WTC11 (cell line): ENCODE results near the gene GPATCH2. TPM values are rescaled to one million over a fixed set of nuclear protein-coding genes. Genes with fewer than 3 reads are reported as not detected.

Experiments used
- ATAC-seq: fragments of 200-7000 bp; cut with Tn5 transposase; 2 replicates; pipeline ENCODE4 v1.10.0; 2021; ENCODE audit warnings: mild to moderate bottlenecking, moderate library complexity
- CTCF ChIA-PET: fragments of 300-600 bp; sonication (Branson Sonifier 250); formaldehyde crosslinking; loops from one replicate; lab custom pipeline; 2021; ENCODE audit warnings: antibody characterized with exemption; lab: Charles Lee
- POLR2A ChIA-PET: fragments of 350-600 bp; sonication (Branson Sonifier 250); formaldehyde crosslinking; loops from one replicate; lab custom pipeline; 2021; ENCODE audit warnings: antibody characterized with exemption; lab: Charles Lee
- DNase-seq: peaks from one replicate; pipeline ENCODE4 v3.0.0; 2021; ENCODE audit warnings: low spot score
- H3K27ac Mint-ChIP-seq: 2 replicates; pipeline ENCODE4 v1.8.0; 2021; ENCODE audit warnings: mixed read lengths
- H3K27me3 Mint-ChIP-seq: 2 replicates; pipeline ENCODE4 v1.8.0; 2021; ENCODE audit warnings: low read depth, mild to moderate bottlenecking, moderate library complexity, mixed read lengths
- H3K36me3 Mint-ChIP-seq: 2 replicates; pipeline ENCODE4 v1.8.0; 2021; ENCODE audit warnings: mixed read lengths
- H3K4me1 Mint-ChIP-seq: 2 replicates; pipeline ENCODE4 v1.8.0; 2022; ENCODE audit warnings: mixed read lengths
- H3K4me3 Mint-ChIP-seq: 2 replicates; pipeline ENCODE4 v1.8.0; 2021; ENCODE audit warnings: mild to moderate bottlenecking, moderate library complexity, mixed read lengths
- H3K9me3 Mint-ChIP-seq: 2 replicates; pipeline ENCODE4 v1.8.0; 2021; ENCODE audit warnings: mixed read lengths
- AR ChIP-seq: fragments of 250-450 bp; sonication (Bioruptor Pico); IDR thresholded peaks from 2 replicates; pipeline ENCODE4 v1.9.0; 2021; ENCODE audit warnings: mild to moderate bottlenecking
- ARID4B ChIP-seq: sonication (generic); formaldehyde crosslinking; IDR thresholded peaks from 2 replicates; pipeline ENCODE4 v1.8.0; 2023; ENCODE audit warnings: missing genetic modification reagents, mild to moderate bottlenecking, borderline replicate concordance
- CREM ChIP-seq: sonication (generic); formaldehyde crosslinking; IDR thresholded peaks from 2 replicates; pipeline ENCODE4 v1.8.1; 2022; ENCODE audit warnings: mild to moderate bottlenecking, missing genetic modification reagents, moderate library complexity
- GTF2I ChIP-seq: fragments of 250-450 bp; sonication (Bioruptor Pico); conservative IDR thresholded peaks from 2 replicates; pipeline ENCODE4 v1.4.0; 2021; ENCODE audit warnings: mild to moderate bottlenecking
- IRF2 ChIP-seq: sonication (generic); formaldehyde crosslinking; IDR thresholded peaks from 2 replicates; pipeline ENCODE4 v1.8.0; 2022; ENCODE audit warnings: low read depth, missing genetic modification reagents, borderline replicate concordance
- MLX ChIP-seq: sonication (generic); formaldehyde crosslinking; IDR thresholded peaks from 2 replicates; pipeline ENCODE4 v1.8.1; 2023; ENCODE audit warnings: mild to moderate bottlenecking, missing genetic modification reagents, moderate library complexity
- NFE2L1 ChIP-seq: sonication (generic); formaldehyde crosslinking; IDR thresholded peaks from 2 replicates; pipeline ENCODE4 v1.8.1; 2023; ENCODE audit warnings: missing genetic modification reagents
- PRRX2 ChIP-seq: fragments of 250-450 bp; sonication (Bioruptor Pico); IDR thresholded peaks from 2 replicates; pipeline ENCODE4 v1.8.0; 2021; ENCODE audit warnings: mild to moderate bottlenecking
- SMAD3 ChIP-seq: sonication (generic); formaldehyde crosslinking; IDR thresholded peaks from 2 replicates; pipeline ENCODE4 v1.8.0; 2022; ENCODE audit warnings: missing genetic modification reagents, mild to moderate bottlenecking, borderline replicate concordance
- SMAD4 ChIP-seq: sonication (generic); formaldehyde crosslinking; IDR thresholded peaks from 2 replicates; pipeline ENCODE4 v1.8.0; 2022; ENCODE audit warnings: mild to moderate bottlenecking, missing genetic modification reagents
- USF2 ChIP-seq: sonication (generic); formaldehyde crosslinking; IDR thresholded peaks from 2 replicates; pipeline ENCODE4 v1.8.1; 2023; ENCODE audit warnings: mild to moderate bottlenecking, missing genetic modification reagents, moderate library complexity
- ZNF121 ChIP-seq: sonication (generic); formaldehyde crosslinking; IDR thresholded peaks from 2 replicates; pipeline ENCODE4 v1.8.0; 2023; ENCODE audit warnings: missing genetic modification reagents
- total RNA-seq: library from RNA; stranded (reverse); gene quantifications from 3 replicates; pipeline ENCODE4 v1.2.3, GENCODE V29; 2021

Gene GPATCH2
- total RNA-seq, 1 experiment from 2014 or later, result 11.5 TPM

DNA sequence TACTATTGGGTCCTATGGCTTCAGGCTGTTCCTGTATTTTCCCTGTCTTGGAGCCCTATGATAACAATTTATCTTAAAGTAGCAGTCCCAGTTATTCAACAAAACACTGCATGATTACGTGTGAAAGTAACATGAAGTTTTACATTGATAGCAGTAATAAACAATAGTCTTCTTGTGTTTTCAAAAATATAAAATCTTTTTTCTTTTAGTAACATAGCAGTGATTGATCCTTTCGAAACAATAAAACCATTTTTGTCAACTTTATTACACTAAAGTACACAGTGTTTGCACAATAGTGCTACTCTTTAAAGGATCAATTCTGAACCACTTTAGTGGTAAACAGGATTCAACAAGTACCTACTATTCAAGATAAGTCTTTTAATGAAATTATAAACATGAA is 90.6 kb downstream of the GPATCH2 start (continued):
- no peak for TF ChIP-seq USF2

DNA sequence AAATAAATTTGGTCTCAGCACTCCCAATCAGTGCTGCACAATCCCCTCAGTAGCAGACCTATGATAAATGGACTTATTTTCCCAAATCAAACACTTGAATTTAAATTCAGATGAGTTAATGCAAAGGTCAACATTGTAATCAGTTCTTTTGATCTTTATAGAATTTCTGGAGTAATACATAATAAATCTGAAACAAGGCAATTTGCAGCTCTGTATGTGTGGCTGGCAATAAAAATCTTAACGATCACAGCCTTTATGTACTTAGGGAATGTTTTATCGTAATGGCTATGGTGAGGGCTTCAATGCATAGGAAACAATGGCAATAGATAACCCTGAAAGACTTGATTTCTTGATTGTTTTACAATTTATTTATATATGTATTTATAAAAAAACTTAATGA is 91.4 kb downstream of the GPATCH2 start:
- ChIA-PET CTCF (no interaction called here), POLR2A (no interaction called here)
- TF ChIP-seq PRRX2 (CRISPR knock-in tag) (no peak), NFE2L1 (no peak), AR (CRISPR knock-in tag) (no peak)
- Mint-ChIP-seq H3K36me3 (no peaks in the 10 kb centered on the region), H3K9me3 (no peaks in the 10 kb centered on the region), H3K4me1 (no peaks in the 10 kb centered on the region), H3K4me3 (no peak overlapping the region), H3K27ac (no peak overlapping the region), H3K27me3 (no peaks in the 10 kb centered on the region)
- DNase-seq (no peak), ATAC-seq (no peak)

- Mint-ChIP-seq H3K4me1 (no peaks in the 10 kb centered on the region), H3K27me3 (no peaks in the 10 kb centered on the region), H3K27ac (no peak overlapping the region), H3K36me3 (no peaks in the 10 kb centered on the region), H3K4me3 (no peak overlapping the region), H3K9me3 (no peaks in the 10 kb centered on the region)
- ChIA-PET CTCF (no interaction called here), POLR2A (no interaction called here)
- no peak for ATAC-seq
- TF ChIP-seq SMAD4, result no peak
- no peak for TF ChIP-seq SMAD3
- no peak for TF ChIP-seq ARID4B
- no peak for TF ChIP-seq ZNF121
- DNase-seq, result no peak
Observed at GRCh38 chr1:217535601-217536377, 95.1 kb downstream of the GPATCH2 start.

GRCh38 chr1:217534566-217534965 is 96.3 kb downstream of the GPATCH2 start:
- no peaks in the 10 kb centered on the region for H3K27me3 Mint-ChIP-seq
- H3K4me1 Mint-ChIP-seq, result no peaks in the 10 kb centered on the region
- TF ChIP-seq IRF2 (CRISPR knock-in tag) (no peak), MLX (CRISPR knock-in tag) (no peak), GTF2I (no peak), CREM (CRISPR knock-in tag) (no peak)
- H3K36me3 Mint-ChIP-seq, result peaks cover 2% of the 10 kb centered on the region
- ChIA-PET CTCF (no interaction called here), POLR2A (interaction anchor here (0.7 kb wide), 1 partner anchor 97 kb away, joined by 3 read pairs; the partner anchor contains the start of gene SPATA17)
- H3K9me3 Mint-ChIP-seq, result peaks cover 8% of the 10 kb centered on the region
- ATAC-seq, result no peak
- no peak overlapping the region for H3K27ac Mint-ChIP-seq
- no peak overlapping the region for H3K4me3 Mint-ChIP-seq
- DNase-seq, result no peak
